OCI-LY7 (cell line): ENCODE results near the gene SYNGR1. TPM values are rescaled to one million over a fixed set of nuclear protein-coding genes. Genes with fewer than 3 reads are reported as not detected.

Experiments used
- BruUV-seq: library from RNA; stranded (reverse); fragments of 400-500 nt; replicated peaks from 2 replicates; lab custom pipeline; 2021; lab: Mats Ljungman, UMichigan
- CTCF ChIA-PET: fragments of 300-600 bp; sonication (Branson Sonifier 250); formaldehyde crosslinking; loops from one replicate; lab custom pipeline; 2022; ENCODE audit warnings: antibody characterized with exemption; ENCODE audit not compliant: unreplicated experiment; lab: Charles Lee
- POLR2A ChIA-PET: fragments of 300-600 bp; sonication (Branson Sonifier 250); formaldehyde crosslinking; loops from one replicate; lab custom pipeline; 2022; ENCODE audit warnings: antibody characterized with exemption; lab: Charles Lee
- DNase-seq: peaks from one replicate; pipeline ENCODE4 v3.0.0-alpha.2; 2015; ENCODE audit warnings: low spot score
- H2AFZ ChIP-seq: fragments of 200-600 bp; sonication (generic), shearing (Covaris generic); 2 replicates; pipeline ENCODE4 v1.6.1; 2014; ENCODE audit warnings: mild to moderate bottlenecking, antibody characterized with exemption, low read length, moderate library complexity
- H3K27ac ChIP-seq: fragments of 200-600 bp; sonication (generic); 2 replicates; pipeline ENCODE4 v1.5.1; 2014; ENCODE audit warnings: mixed run types, low read depth, mild to moderate bottlenecking, moderate library complexity, low read length, inconsistent platforms; ENCODE audit not compliant: poor library complexity, severe bottlenecking
- H3K36me3 ChIP-seq: fragments of 200-600 bp; sonication (generic); 2 replicates; pipeline ENCODE4 v1.6.1; 2014; ENCODE audit warnings: mild to moderate bottlenecking, antibody characterized with exemption, low read length, moderate library complexity, mixed read lengths; ENCODE audit not compliant: insufficient read depth
- H3K4me1 ChIP-seq: fragments of 200-600 bp; sonication (generic); 2 replicates; pipeline ENCODE4 v1.5.1; 2014; ENCODE audit warnings: mild to moderate bottlenecking, low read length; ENCODE audit not compliant: insufficient read depth, poor library complexity, severe bottlenecking
- H3K4me2 ChIP-seq: fragments of 200-600 bp; sonication (generic); 2 replicates; pipeline ENCODE4 v1.6.1; 2014; ENCODE audit warnings: mild to moderate bottlenecking, low read length
- H3K4me3 ChIP-seq: fragments of 200-600 bp; sonication (generic); 2 replicates; pipeline ENCODE4 v1.5.1; 2014; ENCODE audit warnings: mild to moderate bottlenecking, low read depth, low read length; ENCODE audit not compliant: poor library complexity, severe bottlenecking
- H3K79me2 ChIP-seq: fragments of 200-600 bp; sonication (generic); 2 replicates; pipeline ENCODE4 v1.6.1; 2016; ENCODE audit warnings: low read depth, mild to moderate bottlenecking, low read length, moderate library complexity, mixed read lengths; ENCODE audit not compliant: insufficient read depth
- H3K9me2 ChIP-seq: fragments of 200-600 bp; sonication (generic); 2 replicates; pipeline ENCODE4 v1.6.1; 2016; ENCODE audit warnings: mild to moderate bottlenecking, low read length, mixed read lengths; ENCODE audit not compliant: insufficient read depth
- H3K9me3 ChIP-seq: fragments of 200-600 bp; sonication (generic); 2 replicates; pipeline ENCODE4 v1.6.1; 2014; ENCODE audit warnings: mild to moderate bottlenecking, mixed run types, low read length, mixed read lengths
- H4K20me1 ChIP-seq: fragments of 200-600 bp; sonication (generic); 2 replicates; pipeline ENCODE4 v1.6.1; 2014; ENCODE audit warnings: mild to moderate bottlenecking, antibody characterized with exemption, low read length, moderate library complexity, mixed read lengths; ENCODE audit not compliant: insufficient read depth
- CTCF ChIP-seq: fragments of 200-600 bp; sonication (generic); conservative IDR thresholded peaks from 2 replicates; pipeline ENCODE4 v1.5.1; 2014; ENCODE audit warnings: mild to moderate bottlenecking, antibody characterized with exemption, low read length, moderate library complexity, mixed read lengths
- EZH2phosphoT487 ChIP-seq: fragments of 200-600 bp; sonication (generic); IDR thresholded peaks from 2 replicates; pipeline ENCODE4 v1.6.1; 2018; ENCODE audit warnings: low read depth, borderline replicate concordance, mild to moderate bottlenecking, mixed run types, antibody characterized with exemption, low read length, moderate library complexity, mixed read lengths
- intact Hi-C: fragments of 100-400 bp; cut with micrococcal nuclease; formaldehyde crosslinking; loops from one replicate; pipeline ENCODE4 v1.10.0; 2022; ENCODE audit not compliant: unreplicated experiment
- total RNA-seq, 2 experiments: library from RNA; depleted of rRNA in 1 of 2; stranded (reverse); fragments of >200 nt in 1 of 2; shearing (Covaris generic) in 1 of 2; gene quantifications; 2 replicates each; pipeline ENCODE4 v1.2.3, GENCODE V29; 2014 to 2022

Gene SYNGR1
- total RNA-seq, 2 experiments from 2014 or later: 10.2 to 23.3 TPM

GRCh38 chr22:39361496-39361895, 11.7 kb downstream of the SYNGR1 start:
- Histone ChIP-seq H3K4me2 (no peak overlapping the region), H3K4me1 (peaks cover 13% of the 10 kb centered on the region), H4K20me1 (no peaks in the 10 kb centered on the region), H3K36me3 (no peaks in the 10 kb centered on the region), H2AFZ (no peak overlapping the region), H3K9me2 (no peaks in the 10 kb centered on the region), H3K27ac (no peak overlapping the region), H3K9me3 (no peaks in the 10 kb centered on the region), H3K79me2 (no peaks in the 10 kb centered on the region), H3K4me3 (no peak overlapping the region)
- TF ChIP-seq CTCF: no peak
- intact Hi-C loops: no loop called here
- POLR2A ChIA-PET: interaction anchor here (0.7 kb wide), 1 partner anchor 19 kb away, joined by 4 read pairs; no protein-coding TSS in a partner anchor
- no peak for DNase-seq
- BruUV-seq: no TSS peak
- CTCF ChIA-PET: no interaction called here

GRCh38 chr22:39362271-39362670, 12.5 kb downstream of the SYNGR1 start:
- no TSS peak for BruUV-seq
- H2AFZ ChIP-seq: no peak overlapping the region
- no peak for TF ChIP-seq CTCF
- no peak for TF ChIP-seq EZH2phosphoT487
- no peaks in the 10 kb centered on the region for H4K20me1 ChIP-seq
- ChIA-PET POLR2A (interaction anchor here (0.6 kb wide), 1 partner anchor 31 kb away, joined by 3 read pairs; no protein-coding TSS in a partner anchor), CTCF (interaction anchor here (0.7 kb wide), 1 partner anchor 15 kb away, joined by 3 read pairs; no protein-coding TSS in a partner anchor)
- no peaks in the 10 kb centered on the region for H3K79me2 ChIP-seq
- no peaks in the 10 kb centered on the region for H3K9me2 ChIP-seq
- DNase-seq: no peak
- H3K27ac ChIP-seq: no peak overlapping the region
- H3K36me3 ChIP-seq: no peaks in the 10 kb centered on the region
- intact Hi-C loops: no loop called here
- no peak overlapping the region for H3K4me2 ChIP-seq
- H3K9me3 ChIP-seq: no peaks in the 10 kb centered on the region
- no peak overlapping the region for H3K4me3 ChIP-seq
- peaks cover 9% of the 10 kb centered on the region for H3K4me1 ChIP-seq

- no peaks in the 10 kb centered on the region for H4K20me1 ChIP-seq
- H3K9me3 ChIP-seq: no peaks in the 10 kb centered on the region
- ChIA-PET CTCF (no interaction called here), POLR2A (interaction anchor here (0.6 kb wide), 1 partner anchor 30 kb away, joined by 3 read pairs; no protein-coding TSS in a partner anchor)
- H3K4me1 ChIP-seq: peaks cover 9% of the 10 kb centered on the region
- no peaks in the 10 kb centered on the region for H3K79me2 ChIP-seq
- H3K4me3 ChIP-seq: no peak overlapping the region
- BruUV-seq: no TSS peak
- intact Hi-C loops: no loop called here
- no peak for DNase-seq
- H3K9me2 ChIP-seq: no peaks in the 10 kb centered on the region
- H2AFZ ChIP-seq: no peak overlapping the region
- H3K4me2 ChIP-seq: no peak overlapping the region
- no peak overlapping the region for H3K27ac ChIP-seq
- no peaks in the 10 kb centered on the region for H3K36me3 ChIP-seq
- TF ChIP-seq EZH2phosphoT487 (no peak), CTCF (no peak)
These were observed 13.1 kb downstream of the SYNGR1 start for GRCh38 chr22:39362932-39363331.
